Measurements from ENCODE around the gene CEMIP2. TPM values are rescaled to one million over a fixed set of nuclear protein-coding genes. Genes with fewer than 3 reads are reported as not detected.

Gene CEMIP2
- total RNA-seq, 1 experiment from 2014 or later = 14.8 TPM

DNA sequence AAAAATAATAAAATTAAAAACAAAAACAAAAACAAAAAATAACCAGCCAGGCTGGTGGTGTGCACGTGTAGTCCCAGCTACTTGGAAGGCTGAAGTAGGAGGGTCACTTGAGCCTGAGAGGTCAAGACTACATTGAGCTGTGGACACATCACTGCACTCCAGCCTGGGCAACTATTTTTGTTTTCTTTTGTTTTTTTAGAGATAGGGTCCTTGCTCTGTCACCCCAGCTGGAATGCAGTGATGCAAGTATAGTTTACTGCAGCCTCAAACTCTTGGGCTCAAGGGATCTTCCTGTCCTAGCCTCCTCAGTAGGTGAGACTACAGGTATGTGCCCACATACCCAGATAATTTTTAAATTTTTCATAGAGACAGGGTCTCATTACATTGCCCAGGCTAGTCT is 80.6 kb downstream of the CEMIP2 start:
- Histone ChIP-seq H3K9me3 (ENCODE audit: control insufficient read depth, insufficient read depth, low read depth, low read length) (no peaks in the 10 kb centered on the region), H3K4me1 (ENCODE audit: control insufficient read depth, insufficient read depth, low read length) (no peaks in the 10 kb centered on the region), H3K36me3 (ENCODE audit: control insufficient read depth, insufficient read depth, low read length) (no peaks in the 10 kb centered on the region), H3K4me3 (ENCODE audit: low read depth in 2 of 2, low read length in 2 of 2) (no peak overlapping the region), H3K27ac (ENCODE audit: low read length) (no peak overlapping the region), H3K27me3 (ENCODE audit: control insufficient read depth, insufficient read depth, low read length) (no peaks in the 10 kb centered on the region)
- POLR2A ChIA-PET = no interaction called here
- ATAC-seq (no peak), DNase-seq (ENCODE audit: low read depth, low spot score) (no peak)
- intact Hi-C loops (cut with micrococcal nuclease; ENCODE audit: unreplicated experiment) (no loop called here), in situ Hi-C loops (cut with HindIII; ENCODE audit: low pct_unique_long_range_greater_than_20kb, low sequenced_read_pairs) (no loop called here)
- CTCF ChIA-PET = interaction anchor here (0.8 kb wide), 1 partner anchor 200 kb away, joined by 4 read pairs; no protein-coding TSS in a partner anchor
- BruUV-seq (replicated peaks) = no TSS peak
- TF ChIP-seq TCF7L2 (IDR thresholded peaks at IDR 0.05; ENCODE audit: low read depth, low read length) (no peak), SIN3A (IDR thresholded peaks at IDR 0.05; ENCODE audit: borderline replicate concordance, insufficient read depth, low read depth, low read length) (no peak), POLR2AphosphoS5 (IDR thresholded peaks at IDR 0.05; ENCODE audit: low read depth, low read length) (no peak)
- TF ChIP-seq, protein P1, sequence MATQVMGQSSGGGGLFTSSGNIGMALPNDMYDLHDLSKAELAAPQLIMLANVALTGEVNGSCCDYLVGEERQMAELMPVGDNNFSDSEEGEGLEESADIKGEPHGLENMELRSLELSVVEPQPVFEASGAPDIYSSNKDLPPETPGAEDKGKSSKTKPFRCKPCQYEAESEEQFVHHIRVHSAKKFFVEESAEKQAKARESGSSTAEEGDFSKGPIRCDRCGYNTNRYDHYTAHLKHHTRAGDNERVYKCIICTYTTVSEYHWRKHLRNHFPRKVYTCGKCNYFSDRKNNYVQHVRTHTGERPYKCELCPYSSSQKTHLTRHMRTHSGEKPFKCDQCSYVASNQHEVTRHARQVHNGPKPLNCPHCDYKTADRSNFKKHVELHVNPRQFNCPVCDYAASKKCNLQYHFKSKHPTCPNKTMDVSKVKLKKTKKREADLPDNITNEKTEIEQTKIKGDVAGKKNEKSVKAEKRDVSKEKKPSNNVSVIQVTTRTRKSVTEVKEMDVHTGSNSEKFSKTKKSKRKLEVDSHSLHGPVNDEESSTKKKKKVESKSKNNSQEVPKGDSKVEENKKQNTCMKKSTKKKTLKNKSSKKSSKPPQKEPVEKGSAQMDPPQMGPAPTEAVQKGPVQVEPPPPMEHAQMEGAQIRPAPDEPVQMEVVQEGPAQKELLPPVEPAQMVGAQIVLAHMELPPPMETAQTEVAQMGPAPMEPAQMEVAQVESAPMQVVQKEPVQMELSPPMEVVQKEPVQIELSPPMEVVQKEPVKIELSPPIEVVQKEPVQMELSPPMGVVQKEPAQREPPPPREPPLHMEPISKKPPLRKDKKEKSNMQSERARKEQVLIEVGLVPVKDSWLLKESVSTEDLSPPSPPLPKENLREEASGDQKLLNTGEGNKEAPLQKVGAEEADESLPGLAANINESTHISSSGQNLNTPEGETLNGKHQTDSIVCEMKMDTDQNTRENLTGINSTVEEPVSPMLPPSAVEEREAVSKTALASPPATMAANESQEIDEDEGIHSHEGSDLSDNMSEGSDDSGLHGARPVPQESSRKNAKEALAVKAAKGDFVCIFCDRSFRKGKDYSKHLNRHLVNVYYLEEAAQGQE (IDR thresholded peaks at IDR 0.05; ENCODE audit: insufficient read depth in 1 of 2, low read depth in 2 of 2, low read length in 1 of 2) = no peak
- TF ChIP-seq, protein P2, sequence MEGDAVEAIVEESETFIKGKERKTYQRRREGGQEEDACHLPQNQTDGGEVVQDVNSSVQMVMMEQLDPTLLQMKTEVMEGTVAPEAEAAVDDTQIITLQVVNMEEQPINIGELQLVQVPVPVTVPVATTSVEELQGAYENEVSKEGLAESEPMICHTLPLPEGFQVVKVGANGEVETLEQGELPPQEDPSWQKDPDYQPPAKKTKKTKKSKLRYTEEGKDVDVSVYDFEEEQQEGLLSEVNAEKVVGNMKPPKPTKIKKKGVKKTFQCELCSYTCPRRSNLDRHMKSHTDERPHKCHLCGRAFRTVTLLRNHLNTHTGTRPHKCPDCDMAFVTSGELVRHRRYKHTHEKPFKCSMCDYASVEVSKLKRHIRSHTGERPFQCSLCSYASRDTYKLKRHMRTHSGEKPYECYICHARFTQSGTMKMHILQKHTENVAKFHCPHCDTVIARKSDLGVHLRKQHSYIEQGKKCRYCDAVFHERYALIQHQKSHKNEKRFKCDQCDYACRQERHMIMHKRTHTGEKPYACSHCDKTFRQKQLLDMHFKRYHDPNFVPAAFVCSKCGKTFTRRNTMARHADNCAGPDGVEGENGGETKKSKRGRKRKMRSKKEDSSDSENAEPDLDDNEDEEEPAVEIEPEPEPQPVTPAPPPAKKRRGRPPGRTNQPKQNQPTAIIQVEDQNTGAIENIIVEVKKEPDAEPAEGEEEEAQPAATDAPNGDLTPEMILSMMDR (IDR thresholded peaks at IDR 0.05) = no peak

DNA sequence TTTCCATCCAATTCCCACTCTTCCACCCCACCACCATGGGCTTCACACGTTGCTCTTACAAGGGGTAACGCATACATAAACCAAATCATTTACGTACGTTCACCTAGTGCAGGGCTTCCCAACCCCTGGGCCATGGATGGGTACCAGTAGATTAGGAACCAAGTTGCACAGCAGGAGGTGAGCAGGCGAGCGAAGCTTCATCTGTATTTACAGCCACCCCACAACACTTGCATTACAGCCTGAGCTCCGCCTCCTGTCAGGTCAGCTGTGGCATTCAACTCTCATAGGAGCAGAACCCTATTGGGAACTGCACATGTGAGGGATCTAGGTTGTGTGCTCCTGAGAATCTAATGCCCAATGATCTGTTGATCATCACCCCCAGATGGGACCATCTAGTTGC is 82.3 kb downstream of the CEMIP2 start:
- no peak overlapping the region for H3K4me3 ChIP-seq (ENCODE audit: low read depth in 2 of 2, low read length in 2 of 2)
- ATAC-seq (no peak), DNase-seq (ENCODE audit: low read depth, low spot score) (no peak)
- BruUV-seq (replicated peaks) = no TSS peak
- H3K9me3 ChIP-seq (ENCODE audit: control insufficient read depth, insufficient read depth, low read depth, low read length) = no peaks in the 10 kb centered on the region
- H3K27ac ChIP-seq (ENCODE audit: low read length) = no peak overlapping the region
- H3K27me3 ChIP-seq (ENCODE audit: control insufficient read depth, insufficient read depth, low read length) = no peaks in the 10 kb centered on the region
- ChIA-PET POLR2A (no interaction called here), CTCF (no interaction called here)
- no peaks in the 10 kb centered on the region for H3K36me3 ChIP-seq (ENCODE audit: control insufficient read depth, insufficient read depth, low read length)
- TF ChIP-seq POLR2AphosphoS5 (IDR thresholded peaks at IDR 0.05; ENCODE audit: low read depth, low read length) (no peak), SIN3A (IDR thresholded peaks at IDR 0.05; ENCODE audit: borderline replicate concordance, insufficient read depth, low read depth, low read length) (no peak), TCF7L2 (IDR thresholded peaks at IDR 0.05; ENCODE audit: low read depth, low read length) (no peak)
- TF ChIP-seq, protein P2 (IDR thresholded peaks at IDR 0.05) = no peak
- TF ChIP-seq, protein P1 (IDR thresholded peaks at IDR 0.05; ENCODE audit: insufficient read depth in 1 of 2, low read depth in 2 of 2, low read length in 1 of 2) = no peak
- intact Hi-C loops (cut with micrococcal nuclease; ENCODE audit: unreplicated experiment) (no loop called here), in situ Hi-C loops (cut with HindIII; ENCODE audit: low pct_unique_long_range_greater_than_20kb, low sequenced_read_pairs) (no loop called here)
- no peaks in the 10 kb centered on the region; the same call in 1 of the 2 replicates for H3K4me1 ChIP-seq (ENCODE audit: control insufficient read depth, insufficient read depth, low read length)

All from Panc1 (cell line).